ENCODE measurements around the gene CHST2.

The CHST2 gene

GRCh38 chr3:143080196-143080595 is 39.4 kb upstream of the CHST2 start:
- TF ChIP-seq MAX (IDR thresholded peaks at IDR 0.05; ENCODE audit: low read depth, low read length) (no peak), MYC (IDR thresholded peaks at IDR 0.05; ENCODE audit: low read depth, low read length) (no peak), POLR2A (IDR thresholded peaks at IDR 0.05; ENCODE audit: extremely low read depth, insufficient read length) (no peak), CTCF (IDR thresholded peaks at IDR 0.05; ENCODE audit: low read depth, low read length) (no peak)
- no peak overlapping the region for H3K4me3 ChIP-seq (ENCODE audit: low read depth, low read length)
- no peak for DNase-seq (ENCODE audit: low read depth)

- H3K4me3 ChIP-seq (ENCODE audit: low read depth, low read length), result no peak overlapping the region
- TF ChIP-seq MAX (IDR thresholded peaks at IDR 0.05; ENCODE audit: low read depth, low read length), result no peak
- TF ChIP-seq CTCF (IDR thresholded peaks at IDR 0.05; ENCODE audit: low read depth, low read length), result no peak
- no peak for TF ChIP-seq MYC (IDR thresholded peaks at IDR 0.05; ENCODE audit: low read depth, low read length)
- no peak for TF ChIP-seq POLR2A (IDR thresholded peaks at IDR 0.05; ENCODE audit: extremely low read depth, insufficient read length)
- no peak for DNase-seq (ENCODE audit: low read depth)
These were observed 38.2 kb upstream of the CHST2 start for GRCh38 chr3:143081365-143081764.

GRCh38 chr3:143081844-143082778 is 37.5 kb upstream of the CHST2 start:
- TF ChIP-seq MYC (IDR thresholded peaks at IDR 0.05; ENCODE audit: low read depth, low read length) (no peak), POLR2A (IDR thresholded peaks at IDR 0.05; ENCODE audit: extremely low read depth, insufficient read length) (no peak), MAX (IDR thresholded peaks at IDR 0.05; ENCODE audit: low read depth, low read length) (no peak), CTCF (IDR thresholded peaks at IDR 0.05; ENCODE audit: low read depth, low read length) (no peak)
- DNase-seq (ENCODE audit: low read depth), result peak; percentile 54

GRCh38 chr3:143083781-143084180 is 35.8 kb upstream of the CHST2 start:
- DNase-seq (ENCODE audit: low read depth), result peak; percentile 52
- TF ChIP-seq POLR2A (IDR thresholded peaks at IDR 0.05; ENCODE audit: extremely low read depth, insufficient read length), result no peak
- no peak for TF ChIP-seq CTCF (IDR thresholded peaks at IDR 0.05; ENCODE audit: low read depth, low read length)
- no peak for TF ChIP-seq MAX (IDR thresholded peaks at IDR 0.05; ENCODE audit: low read depth, low read length)
- no peak for TF ChIP-seq MYC (IDR thresholded peaks at IDR 0.05; ENCODE audit: low read depth, low read length)
- no peak overlapping the region for H3K4me3 ChIP-seq (ENCODE audit: low read depth, low read length)

More at GRCh38 chr3:143081844-143082778, 37.5 kb upstream of the CHST2 start:
- H3K4me3 ChIP-seq (ENCODE audit: low read depth, low read length), result no peak overlapping the region

- TF ChIP-seq CTCF (IDR thresholded peaks at IDR 0.05; ENCODE audit: low read depth, low read length) (no peak), MYC (IDR thresholded peaks at IDR 0.05; ENCODE audit: low read depth, low read length) (0 out of 2 replicates have a peak, but pooled peaks have one; percentile 32), MAX (IDR thresholded peaks at IDR 0.05; ENCODE audit: low read depth, low read length) (peak; percentile 37; the same call in 1 of the 2 replicates)
- DNase-seq (ENCODE audit: low read depth), result peak; percentile 86
- no peak overlapping the region for H3K4me3 ChIP-seq (ENCODE audit: low read depth, low read length)
These were observed 34.5 kb upstream of the CHST2 start for GRCh38 chr3:143084856-143085731.
